GM19463 (cell line): Measurements from ENCODE around the gene DPYSL3.

Experiments used
- ATAC-seq: cut with Tn5 transposase; IDR thresholded peaks from one replicate; pipeline ENCODE4 v1.9.1; 2021; ENCODE audit warnings: mild to moderate bottlenecking, moderate library complexity; ENCODE audit not compliant: unreplicated experiment

The DPYSL3 gene

GRCh38 chr5:147441191-147441695 is 68.6 kb downstream of the DPYSL3 start:
- no peak for ATAC-seq

GRCh38 chr5:147439254-147439653 is 70.6 kb downstream of the DPYSL3 start:
- ATAC-seq, result no peak

- ATAC-seq, result no peak
These were observed 72.7 kb downstream of the DPYSL3 start for GRCh38 chr5:147437161-147437596.

GRCh38 chr5:147436596-147436995 is 73.3 kb downstream of the DPYSL3 start:
- ATAC-seq, result peak; percentile 66

GRCh38 chr5:147434049-147434448 is 75.8 kb downstream of the DPYSL3 start:
- ATAC-seq, result no peak

GRCh38 chr5:147432323-147432722 is 77.5 kb downstream of the DPYSL3 start:
- ATAC-seq, result no peak

- ATAC-seq, result no peak
These were observed 78.3 kb downstream of the DPYSL3 start for GRCh38 chr5:147431586-147431985.

GRCh38 chr5:147430628-147431027 is 79.2 kb downstream of the DPYSL3 start:
- no peak for ATAC-seq

GRCh38 chr5:147427521-147428401 is 82.1 kb downstream of the DPYSL3 start:
- no peak for ATAC-seq

- ATAC-seq, result no peak
These were observed 83.1 kb downstream of the DPYSL3 start for GRCh38 chr5:147426640-147427327.

GRCh38 chr5:147418613-147419012 is 91.3 kb downstream of the DPYSL3 start:
- no peak for ATAC-seq

GRCh38 chr5:147417135-147417813 is 92.6 kb downstream of the DPYSL3 start:
- no peak for ATAC-seq

GRCh38 chr5:147415651-147416050 is 94.2 kb downstream of the DPYSL3 start:
- ATAC-seq, result no peak

GRCh38 chr5:147413266-147413665 is 96.6 kb downstream of the DPYSL3 start:
- no peak for ATAC-seq

GRCh38 chr5:147412561-147412960 is 97.3 kb downstream of the DPYSL3 start:
- no peak for ATAC-seq

GRCh38 chr5:147411359-147412319 is 98.2 kb downstream of the DPYSL3 start:
- ATAC-seq, result no peak

GRCh38 chr5:147410496-147411358 is 99.1 kb downstream of the DPYSL3 start:
- no peak for ATAC-seq

GRCh38 chr5:147408980-147409379 is 100.9 kb downstream of the DPYSL3 start:
- ATAC-seq, result no peak

GRCh38 chr5:147407094-147407681 is 102.7 kb downstream of the DPYSL3 start:
- no peak for ATAC-seq
